Glutamatergic neuron (in vitro differentiated cells): Measurements from ENCODE around the gene CACNA1G. TPM values are rescaled to one million over a fixed set of nuclear protein-coding genes. Genes with fewer than 3 reads are reported as not detected.

Source experiments
- DNase-seq: peaks from one replicate; pipeline ENCODE4 v3.0.0; 2022
- H3K27ac Mint-ChIP-seq: one replicate; pipeline ENCODE4 v1.8.0; 2020; ENCODE audit warnings: mild to moderate bottlenecking, mixed read lengths, inconsistent platforms; ENCODE audit not compliant: unreplicated experiment
- H3K27me3 Mint-ChIP-seq: one replicate; pipeline ENCODE4 v1.8.0; 2020; ENCODE audit warnings: mild to moderate bottlenecking, moderate library complexity, mixed read lengths, inconsistent platforms; ENCODE audit not compliant: unreplicated experiment
- H3K36me3 Mint-ChIP-seq: one replicate; pipeline ENCODE4 v1.8.0; 2020; ENCODE audit warnings: mild to moderate bottlenecking, mixed read lengths, inconsistent platforms; ENCODE audit not compliant: unreplicated experiment
- H3K4me1 Mint-ChIP-seq: one replicate; pipeline ENCODE4 v1.8.0; 2020; ENCODE audit warnings: mild to moderate bottlenecking, low read depth, mixed read lengths, inconsistent platforms; ENCODE audit not compliant: unreplicated experiment
- H3K4me3 Mint-ChIP-seq: one replicate; pipeline ENCODE4 v1.8.0; 2020; ENCODE audit warnings: mild to moderate bottlenecking, mixed read lengths, inconsistent platforms; ENCODE audit not compliant: unreplicated experiment
- H3K9me3 Mint-ChIP-seq: one replicate; pipeline ENCODE4 v1.8.0; 2020; ENCODE audit warnings: mild to moderate bottlenecking, moderate library complexity, mixed read lengths, inconsistent platforms; ENCODE audit not compliant: unreplicated experiment
- total RNA-seq: library from RNA; stranded (reverse); fragmentation: NEBNext Ultra II Directional; extraction: Animal tissue kit (Norgen Biotek cat#: 25700); gene quantifications from one replicate; pipeline ENCODE4 v1.2.1, GENCODE V29; 2021; ENCODE audit not compliant: unreplicated experiment
- TF ChIP-seq, protein P1 (sequence below): fragments of 200-600 bp; sonication (generic); IDR thresholded peaks from one replicate; pipeline ENCODE4 v1.5.0; 2021; ENCODE audit not compliant: partially characterized antibody, unreplicated experiment

The CACNA1G gene
- total RNA-seq, 1 donor from 2014 or later: 2.2 TPM

DNA sequence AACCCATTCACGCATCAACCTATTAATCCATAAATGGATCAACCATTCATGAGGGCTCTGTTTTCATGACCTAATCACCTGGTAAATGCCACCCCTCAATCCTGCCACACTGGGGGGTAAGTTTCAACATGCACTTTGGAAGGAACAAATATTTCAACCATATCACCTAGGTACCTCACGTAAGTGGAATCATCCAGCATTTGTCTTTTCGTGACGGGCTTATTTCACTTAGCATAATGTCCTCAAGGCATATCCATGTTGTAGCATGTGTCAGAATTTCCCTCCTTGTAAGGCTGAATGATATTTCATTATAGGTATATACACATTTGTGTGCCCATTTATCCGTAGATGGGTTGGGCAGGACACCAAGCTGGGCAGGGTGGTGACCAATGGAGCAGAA lies 111.6 kb downstream of the CACNA1G start:
- TF ChIP-seq, protein P1, sequence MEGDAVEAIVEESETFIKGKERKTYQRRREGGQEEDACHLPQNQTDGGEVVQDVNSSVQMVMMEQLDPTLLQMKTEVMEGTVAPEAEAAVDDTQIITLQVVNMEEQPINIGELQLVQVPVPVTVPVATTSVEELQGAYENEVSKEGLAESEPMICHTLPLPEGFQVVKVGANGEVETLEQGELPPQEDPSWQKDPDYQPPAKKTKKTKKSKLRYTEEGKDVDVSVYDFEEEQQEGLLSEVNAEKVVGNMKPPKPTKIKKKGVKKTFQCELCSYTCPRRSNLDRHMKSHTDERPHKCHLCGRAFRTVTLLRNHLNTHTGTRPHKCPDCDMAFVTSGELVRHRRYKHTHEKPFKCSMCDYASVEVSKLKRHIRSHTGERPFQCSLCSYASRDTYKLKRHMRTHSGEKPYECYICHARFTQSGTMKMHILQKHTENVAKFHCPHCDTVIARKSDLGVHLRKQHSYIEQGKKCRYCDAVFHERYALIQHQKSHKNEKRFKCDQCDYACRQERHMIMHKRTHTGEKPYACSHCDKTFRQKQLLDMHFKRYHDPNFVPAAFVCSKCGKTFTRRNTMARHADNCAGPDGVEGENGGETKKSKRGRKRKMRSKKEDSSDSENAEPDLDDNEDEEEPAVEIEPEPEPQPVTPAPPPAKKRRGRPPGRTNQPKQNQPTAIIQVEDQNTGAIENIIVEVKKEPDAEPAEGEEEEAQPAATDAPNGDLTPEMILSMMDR: no peak
- Mint-ChIP-seq H3K27me3 (peaks cover 10% of the 10 kb centered on the region), H3K27ac (no peak overlapping the region), H3K9me3 (no peaks in the 10 kb centered on the region), H3K4me3 (no peak overlapping the region), H3K36me3 (no peaks in the 10 kb centered on the region), H3K4me1 (no peaks in the 10 kb centered on the region)
- no peak for DNase-seq

DNA sequence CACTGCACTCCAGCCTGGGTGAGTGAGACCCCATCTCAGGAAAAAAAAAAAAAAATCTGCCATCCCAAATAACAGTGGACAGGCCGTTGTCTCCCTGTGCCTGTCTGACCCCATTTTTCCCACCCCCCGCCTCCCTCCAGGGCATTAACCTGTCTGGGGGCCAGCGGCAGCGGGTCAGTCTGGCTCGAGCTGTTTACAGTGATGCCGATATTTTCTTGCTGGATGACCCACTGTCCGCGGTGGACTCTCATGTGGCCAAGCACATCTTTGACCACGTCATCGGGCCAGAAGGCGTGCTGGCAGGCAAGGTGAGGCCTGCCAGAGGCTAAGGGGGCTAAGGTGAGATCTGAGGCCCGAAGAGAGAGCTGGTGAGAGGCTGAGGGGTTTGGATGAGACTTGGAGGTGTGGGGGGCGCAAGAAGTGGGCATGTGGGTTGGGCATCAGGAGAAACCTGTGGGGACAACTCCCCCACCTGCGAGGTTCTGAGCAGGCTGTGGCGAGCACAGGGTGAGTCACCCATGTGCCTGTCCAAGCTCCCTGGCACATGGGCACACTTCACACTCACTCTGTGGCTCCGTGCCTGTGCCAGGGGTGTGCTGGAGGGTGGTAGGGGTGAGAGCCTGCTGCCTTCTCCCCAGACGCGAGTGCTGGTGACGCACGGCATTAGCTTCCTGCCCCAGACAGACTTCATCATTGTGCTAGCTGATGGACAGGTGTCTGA lies 112.5 kb downstream of the CACNA1G start:
- H3K9me3 Mint-ChIP-seq: no peaks in the 10 kb centered on the region
- no peak overlapping the region for H3K27ac Mint-ChIP-seq
- no peaks in the 10 kb centered on the region for H3K36me3 Mint-ChIP-seq
- no peaks in the 10 kb centered on the region for H3K4me1 Mint-ChIP-seq
- no peak overlapping the region for H3K4me3 Mint-ChIP-seq
- TF ChIP-seq, protein P1: no peak
- no peak for DNase-seq
- peaks cover 11% of the 10 kb centered on the region for H3K27me3 Mint-ChIP-seq

DNA sequence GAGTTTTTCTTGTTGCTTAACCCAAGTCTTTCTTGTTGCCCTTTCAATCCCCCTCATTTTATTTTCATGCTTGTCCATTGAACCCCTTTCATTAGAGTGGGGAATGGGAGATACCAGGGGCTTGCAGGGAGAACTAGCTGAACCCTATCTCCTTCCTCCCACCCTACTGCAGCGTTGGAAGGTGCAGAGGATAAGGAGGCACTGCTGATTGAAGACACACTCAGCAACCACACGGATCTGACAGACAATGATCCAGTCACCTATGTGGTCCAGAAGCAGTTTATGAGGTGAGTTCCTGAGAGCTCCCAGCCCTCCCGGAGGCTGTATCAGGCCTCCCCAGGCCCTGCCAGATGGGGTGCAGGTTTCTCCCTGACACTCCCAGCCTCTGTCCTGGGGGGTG lies 114.7 kb downstream of the CACNA1G start:
- H3K36me3 Mint-ChIP-seq: peaks cover 3% of the 10 kb centered on the region
- H3K9me3 Mint-ChIP-seq: no peaks in the 10 kb centered on the region
- H3K4me3 Mint-ChIP-seq: no peak overlapping the region
- no peak overlapping the region for H3K27ac Mint-ChIP-seq
- no peak for DNase-seq
- TF ChIP-seq, protein P1: no peak
- H3K27me3 Mint-ChIP-seq: peaks cover 9% of the 10 kb centered on the region
- no peaks in the 10 kb centered on the region for H3K4me1 Mint-ChIP-seq

DNA sequence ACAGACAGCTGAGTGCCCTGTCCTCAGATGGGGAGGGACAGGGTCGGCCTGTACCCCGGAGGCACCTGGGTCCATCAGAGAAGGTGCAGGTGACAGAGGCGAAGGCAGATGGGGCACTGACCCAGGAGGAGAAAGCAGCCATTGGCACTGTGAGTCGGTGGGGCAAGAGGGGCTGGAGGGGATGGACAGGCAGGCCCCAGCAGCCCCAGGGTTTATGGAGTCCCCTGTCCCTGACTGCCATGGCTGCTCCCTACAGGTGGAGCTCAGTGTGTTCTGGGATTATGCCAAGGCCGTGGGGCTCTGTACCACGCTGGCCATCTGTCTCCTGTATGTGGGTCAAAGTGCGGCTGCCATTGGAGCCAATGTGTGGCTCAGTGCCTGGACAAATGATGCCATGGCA lies 115.1 kb downstream of the CACNA1G start:
- H3K4me1 Mint-ChIP-seq: no peaks in the 10 kb centered on the region
- H3K4me3 Mint-ChIP-seq: no peak overlapping the region
- DNase-seq: no peak
- H3K27me3 Mint-ChIP-seq: peaks cover 9% of the 10 kb centered on the region
- H3K27ac Mint-ChIP-seq: no peak overlapping the region
- H3K36me3 Mint-ChIP-seq: peaks cover 3% of the 10 kb centered on the region
- TF ChIP-seq, protein P1: no peak
- H3K9me3 Mint-ChIP-seq: no peaks in the 10 kb centered on the region

DNA sequence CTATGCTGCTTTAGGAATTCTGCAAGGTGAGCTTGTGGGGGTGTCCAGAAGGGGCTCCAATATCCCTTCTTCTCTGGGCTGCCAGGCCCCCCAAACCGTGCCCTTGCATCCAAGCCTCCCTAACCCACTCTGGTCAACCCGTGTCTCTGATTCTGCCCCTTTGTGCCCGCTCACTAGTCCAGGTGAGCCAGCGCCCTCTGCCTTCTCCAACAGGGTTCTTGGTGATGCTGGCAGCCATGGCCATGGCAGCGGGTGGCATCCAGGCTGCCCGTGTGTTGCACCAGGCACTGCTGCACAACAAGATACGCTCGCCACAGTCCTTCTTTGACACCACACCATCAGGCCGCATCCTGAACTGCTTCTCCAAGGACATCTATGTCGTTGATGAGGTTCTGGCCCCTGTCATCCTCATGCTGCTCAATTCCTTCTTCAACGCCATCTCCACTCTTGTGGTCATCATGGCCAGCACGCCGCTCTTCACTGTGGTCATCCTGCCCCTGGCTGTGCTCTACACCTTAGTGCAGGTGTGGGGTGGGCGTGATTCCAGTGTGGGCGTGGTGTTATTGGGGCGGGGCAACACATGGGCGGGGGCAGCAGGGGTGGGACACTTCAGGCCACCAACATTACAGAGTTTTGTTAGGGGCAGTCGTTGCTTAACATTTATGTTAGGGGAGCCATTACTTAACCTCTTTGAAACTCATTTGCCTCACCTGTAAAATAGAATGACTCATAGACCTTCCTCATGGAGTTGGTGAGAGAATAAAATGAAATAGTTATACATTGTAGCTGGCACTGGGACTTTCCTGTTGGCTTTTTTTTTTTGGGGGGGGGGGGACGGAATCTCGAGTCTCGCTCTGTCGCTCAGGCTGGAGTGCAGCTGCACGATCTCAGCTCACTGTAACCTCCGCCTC lies 115.8 kb downstream of the CACNA1G start:
- no peaks in the 10 kb centered on the region for H3K9me3 Mint-ChIP-seq
- peaks cover 3% of the 10 kb centered on the region for H3K4me1 Mint-ChIP-seq
- H3K27ac Mint-ChIP-seq: no peak overlapping the region
- DNase-seq: no peak
- peaks cover 3% of the 10 kb centered on the region for H3K36me3 Mint-ChIP-seq
- TF ChIP-seq, protein P1: no peak
- no peak overlapping the region for H3K4me3 Mint-ChIP-seq
- H3K27me3 Mint-ChIP-seq: peaks cover 9% of the 10 kb centered on the region
